HG03378 (cell line): Measurements from ENCODE around the gene C19orf67.

ENCODE experiments used
- ATAC-seq: cut with Tn5 transposase; IDR thresholded peaks from one replicate; pipeline ENCODE4 v1.9.1; 2021; ENCODE audit warnings: mild to moderate bottlenecking, moderate library complexity; ENCODE audit not compliant: unreplicated experiment

Gene C19orf67

GRCh38 chr19:14086098-14086497, 515 bp upstream of the C19orf67 start:
- no peak for ATAC-seq

GRCh38 chr19:14082675-14082960, 3.0 kb downstream of the C19orf67 start:
- no peak for ATAC-seq

GRCh38 chr19:14081797-14082674, 3.5 kb downstream of the C19orf67 start:
- ATAC-seq = no peak

GRCh38 chr19:14080887-14081796, 4.4 kb downstream of the C19orf67 start:
- ATAC-seq = peak; percentile 84

GRCh38 chr19:14078411-14078810, 7.2 kb downstream of the C19orf67 start:
- no peak for ATAC-seq

GRCh38 chr19:14073925-14074838, 11.4 kb downstream of the C19orf67 start:
- ATAC-seq = no peak

- ATAC-seq = no peak
Measured at GRCh38 chr19:14073261-14073924, 12.2 kb downstream of the C19orf67 start.

DNA sequence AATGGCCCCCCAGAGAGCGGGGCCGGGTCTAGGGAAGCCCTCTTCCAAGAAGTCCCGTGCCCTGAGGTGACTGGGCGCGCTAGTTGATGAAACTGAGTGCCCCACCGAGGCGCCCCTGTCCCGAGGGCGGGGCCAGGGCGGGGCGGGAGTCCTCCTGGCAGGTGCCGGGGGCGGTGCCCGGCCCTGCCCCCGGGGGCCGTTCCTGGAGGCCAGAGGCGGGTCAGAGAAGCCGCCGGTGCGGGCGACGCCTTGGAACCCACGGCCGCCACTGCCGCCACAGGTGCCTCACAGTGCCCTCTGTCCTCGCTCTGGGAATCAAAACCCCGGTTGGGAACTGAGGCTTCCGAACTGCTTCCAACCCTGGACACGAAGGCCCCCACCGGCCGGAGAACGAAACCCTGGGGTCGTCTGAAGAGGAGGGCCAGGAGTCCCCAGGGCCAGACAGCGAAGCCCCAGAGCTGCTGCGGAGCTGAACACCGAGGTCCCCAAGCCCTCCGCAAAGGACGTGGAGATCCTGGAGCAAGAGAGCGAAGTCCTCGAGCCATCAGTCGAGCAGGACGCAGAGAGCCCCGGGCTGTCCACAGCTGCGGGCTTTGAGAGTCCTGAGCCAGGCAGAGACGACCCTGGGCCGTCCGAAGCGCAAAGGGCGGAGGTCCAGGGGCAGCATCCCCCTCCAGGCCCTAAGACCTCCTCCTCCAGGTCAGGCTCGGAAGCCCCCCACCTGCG, 12.9 kb downstream of the C19orf67 start, which contains the start of gene MISP3:
Gene MISP3 (plus strand): TSS at position 252 of the 726 bp plus-strand sequence. CDS start 524 bp downstream, outside the sequence.
- ATAC-seq = no peak

- no peak for ATAC-seq
Measured at GRCh38 chr19:14070268-14071050, 15.1 kb downstream of the C19orf67 start.

GRCh38 chr19:14066134-14066533, 19.4 kb downstream of the C19orf67 start:
- no peak for ATAC-seq

- ATAC-seq = no peak
Measured at GRCh38 chr19:14063105-14063504, 22.5 kb downstream of the C19orf67 start.

DNA sequence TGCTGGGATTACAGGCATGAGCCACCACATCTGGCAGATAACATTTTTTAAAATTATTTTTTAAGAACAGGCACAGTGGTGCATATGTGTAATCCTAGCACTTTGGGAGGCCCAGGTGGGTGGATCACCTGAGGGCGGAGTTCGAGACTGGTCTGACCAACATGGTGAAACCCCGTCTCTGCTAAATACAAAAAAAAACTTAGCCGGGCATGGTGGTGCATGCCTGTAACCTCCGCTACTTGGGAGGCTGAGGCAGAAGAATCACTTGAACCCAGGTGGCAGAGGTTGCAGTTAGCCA, 23.1 kb downstream of the C19orf67 start:
- no peak for ATAC-seq

GRCh38 chr19:14061751-14062557, 23.6 kb downstream of the C19orf67 start, which contains the start of gene PALM3:
PALM3 (minus strand) TSS chr19:14062076; CDS start chr19:14061980, 96 bp downstream.
- no peak for ATAC-seq

- ATAC-seq = no peak
Measured at GRCh38 chr19:14061081-14061749, 24.4 kb downstream of the C19orf67 start.

GRCh38 chr19:14059652-14060155, 25.9 kb downstream of the C19orf67 start:
- no peak for ATAC-seq

GRCh38 chr19:14059093-14059480, 26.5 kb downstream of the C19orf67 start:
- ATAC-seq = no peak
